DMS53 treated with DMSO at 0.1 percent for 48 hours (cell line): ENCODE results near the gene COQ4.

ENCODE experiments used
- DNase-seq: peaks from one replicate; lab custom pipeline; 2025; ENCODE audit not compliant: unreplicated experiment; lab: John Stamatoyannopoulos, UW

Gene COQ4

DNA sequence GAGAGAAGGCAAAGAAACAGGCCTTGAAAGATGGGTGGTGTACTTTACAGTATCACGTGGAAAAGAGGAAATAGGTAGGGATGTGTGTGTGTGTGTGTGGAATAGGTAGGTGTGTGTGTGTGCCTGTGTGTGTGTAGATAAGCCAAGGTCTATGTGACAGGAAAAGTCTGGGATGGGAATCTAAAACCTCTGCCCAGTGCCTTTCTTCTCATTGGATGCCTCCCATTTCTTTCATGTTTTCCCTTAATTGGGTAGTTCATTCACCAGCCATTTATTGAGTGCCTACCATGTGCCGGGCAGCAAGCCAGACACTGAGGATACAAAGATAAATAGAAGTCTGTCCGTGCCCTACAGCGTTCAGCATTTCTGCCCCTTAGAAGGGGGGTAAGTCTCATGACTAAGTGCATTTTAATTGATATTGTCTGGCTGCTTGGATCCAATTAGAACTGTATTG is 49.6 kb downstream of the COQ4 start:
- no peak for DNase-seq

DNA sequence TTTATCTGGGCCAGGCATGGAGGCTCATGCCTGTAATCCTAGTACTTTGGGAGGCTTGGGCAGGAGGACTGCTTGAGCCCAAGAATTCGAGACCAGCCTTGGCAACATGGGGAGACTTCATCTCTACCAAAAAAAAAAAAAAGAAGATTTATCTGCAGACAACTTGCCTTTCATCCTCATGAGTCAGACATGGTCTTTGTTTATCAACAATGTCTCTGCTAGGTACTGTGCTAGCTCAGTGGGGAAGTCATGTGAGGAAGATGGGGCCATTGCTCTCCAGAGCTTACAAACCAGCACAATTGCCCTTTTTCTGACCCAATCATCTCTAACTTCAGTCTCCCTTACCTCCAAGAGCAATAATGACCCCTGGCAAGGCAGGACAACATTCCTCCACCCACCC is 50.1 kb downstream of the COQ4 start:
- no peak for DNase-seq

DNA sequence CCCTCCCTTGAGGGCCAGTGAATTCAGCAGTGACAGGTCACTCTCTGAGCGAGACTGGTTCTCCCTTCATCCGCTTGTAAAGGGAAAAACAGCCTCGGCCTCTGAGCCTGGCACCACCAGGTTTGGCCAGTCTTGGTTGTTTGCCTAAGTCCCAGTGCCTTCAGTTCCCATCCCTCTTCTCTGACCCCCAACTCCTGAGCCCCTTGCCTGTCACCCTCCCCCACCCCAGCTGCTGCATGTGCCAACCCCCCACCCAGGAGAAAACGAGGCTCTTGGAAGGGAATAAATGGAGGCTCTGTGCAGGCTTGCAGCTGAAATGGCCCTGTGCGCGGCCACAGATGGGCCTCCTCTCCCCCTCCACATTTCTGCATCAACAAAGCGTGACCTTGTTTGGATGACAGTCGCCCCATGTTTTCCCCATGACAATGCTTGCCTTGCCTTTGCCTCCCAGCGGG is 51.6 kb downstream of the COQ4 start:
- no peak for DNase-seq

DNA sequence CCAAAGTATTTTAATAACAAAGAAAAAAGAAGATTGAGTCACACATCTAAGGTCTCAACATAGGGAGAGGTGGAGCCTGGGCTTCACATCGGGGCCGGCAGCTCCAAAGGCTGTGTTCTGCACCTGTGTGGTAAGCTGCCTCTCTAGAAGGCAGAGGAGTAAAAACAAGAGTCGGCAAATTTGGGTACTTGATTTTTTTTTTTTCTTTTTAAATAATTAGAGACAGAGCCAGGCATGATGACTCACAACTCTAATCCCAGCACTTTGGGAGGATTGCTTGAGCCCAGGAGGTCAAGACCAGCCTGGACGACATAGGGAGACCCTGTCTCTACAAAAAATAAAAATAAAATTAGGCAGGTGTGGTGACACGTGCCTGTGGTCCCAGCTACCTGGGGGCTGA is 53.2 kb downstream of the COQ4 start:
- DNase-seq = no peak

DNA sequence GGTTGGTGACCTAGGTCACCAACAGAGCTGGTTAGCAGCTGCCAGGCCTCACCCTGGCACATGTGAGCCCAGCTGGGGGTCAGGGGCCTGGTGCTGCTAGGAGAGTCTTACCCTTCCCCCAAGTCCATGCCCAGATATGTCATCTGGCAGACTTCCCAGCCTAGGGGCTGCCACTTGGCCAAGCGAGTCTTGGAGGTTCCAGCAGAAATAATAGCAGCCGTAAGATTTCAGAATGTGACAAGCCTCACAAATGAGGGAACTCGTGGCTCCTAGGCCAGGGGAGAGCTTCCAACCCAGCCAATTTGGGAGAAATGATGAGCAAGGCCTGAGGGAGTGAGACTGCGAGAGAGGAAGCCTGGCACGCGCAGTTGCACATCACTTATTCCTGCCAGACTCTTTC is 59.6 kb downstream of the COQ4 start:
- no peak for DNase-seq

DNA sequence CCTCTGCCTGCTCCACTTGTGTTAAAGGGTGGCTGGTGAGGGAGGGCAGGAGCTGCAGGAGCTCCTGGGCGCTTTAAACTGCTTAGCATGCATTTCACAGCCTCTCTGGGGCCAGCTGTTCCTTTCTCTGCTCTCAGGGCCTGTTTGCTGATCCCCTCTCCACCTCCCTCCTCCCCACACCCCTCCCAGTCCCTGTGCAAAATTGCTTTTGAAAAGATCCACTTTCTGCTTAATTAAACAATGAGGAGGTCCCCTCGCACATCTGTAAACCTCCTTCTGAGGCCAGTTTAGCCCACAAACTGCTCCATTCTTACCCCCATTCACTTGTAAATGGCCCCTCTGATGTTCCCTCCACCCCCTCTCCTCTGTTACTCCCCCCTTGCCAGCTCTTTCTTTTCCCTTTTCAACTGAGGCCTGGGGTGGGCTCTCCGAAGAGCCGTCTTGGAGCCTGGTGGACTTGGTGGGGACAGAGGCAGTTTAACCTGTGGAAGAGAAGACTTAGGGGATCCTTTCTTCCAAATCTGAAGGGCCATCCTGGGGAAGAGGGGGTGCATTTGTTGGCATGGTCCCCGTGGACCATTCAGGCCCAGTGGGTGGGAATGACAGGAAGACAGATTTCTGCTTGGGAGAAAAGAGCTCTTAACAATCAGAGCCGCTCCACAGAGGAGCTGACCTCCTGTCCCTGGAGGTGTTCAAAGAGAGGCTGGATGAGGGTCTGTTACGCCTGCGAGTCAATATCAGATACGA is 60.5 kb downstream of the COQ4 start:
- DNase-seq = no peak
